Kasumi-1 (cell line): ENCODE measurements around the gene ALX1.
"Not testable (repeated sequence)": the region's sequence is repeated elsewhere in the genome, so short reads cannot be mapped to it uniquely, and the experiment has no call there.

Experiments
- DNase-seq, 2 experiments: peaks; one replicate each; lab custom pipeline; 2025; lab: John Stamatoyannopoulos, UW

Gene ALX1

DNA sequence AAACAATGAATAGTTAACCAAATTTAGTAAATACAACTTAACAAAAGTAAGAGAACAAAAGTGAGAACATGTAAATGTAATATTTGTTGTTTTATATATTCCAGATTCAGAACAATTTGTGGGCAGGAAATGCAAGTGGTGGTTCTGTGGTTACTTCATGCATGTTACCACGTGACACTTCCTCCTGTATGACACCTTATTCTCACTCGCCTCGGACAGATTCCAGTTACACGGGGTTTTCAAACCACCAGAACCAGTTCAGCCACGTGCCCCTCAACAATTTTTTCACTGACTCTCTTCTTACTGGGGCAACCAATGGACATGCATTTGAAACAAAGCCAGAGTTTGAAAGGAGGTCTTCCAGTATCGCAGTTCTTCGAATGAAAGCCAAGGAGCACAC is 21.0 kb downstream of the ALX1 start:
- no peak for DNase-seq

DNA sequence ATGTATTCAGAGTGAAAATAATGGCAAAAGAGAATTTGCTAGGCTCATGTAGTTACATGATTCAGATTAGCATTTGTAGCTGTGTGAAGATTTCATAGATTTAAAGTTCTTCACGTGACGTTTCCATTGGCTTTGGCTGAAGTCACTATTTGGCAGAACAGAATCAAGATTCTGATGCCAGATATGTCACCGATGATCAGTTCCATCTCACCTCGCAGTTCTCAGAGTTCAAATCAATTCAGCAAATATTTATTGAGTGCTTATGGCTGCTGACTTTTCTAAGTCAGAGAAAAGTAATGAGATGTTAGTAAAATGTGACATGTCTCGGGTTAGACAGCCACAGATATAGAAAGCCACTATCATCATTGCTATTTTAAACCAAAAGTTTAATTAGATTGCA is 28.4 kb downstream of the ALX1 start:
- DNase-seq: no peak

DNA sequence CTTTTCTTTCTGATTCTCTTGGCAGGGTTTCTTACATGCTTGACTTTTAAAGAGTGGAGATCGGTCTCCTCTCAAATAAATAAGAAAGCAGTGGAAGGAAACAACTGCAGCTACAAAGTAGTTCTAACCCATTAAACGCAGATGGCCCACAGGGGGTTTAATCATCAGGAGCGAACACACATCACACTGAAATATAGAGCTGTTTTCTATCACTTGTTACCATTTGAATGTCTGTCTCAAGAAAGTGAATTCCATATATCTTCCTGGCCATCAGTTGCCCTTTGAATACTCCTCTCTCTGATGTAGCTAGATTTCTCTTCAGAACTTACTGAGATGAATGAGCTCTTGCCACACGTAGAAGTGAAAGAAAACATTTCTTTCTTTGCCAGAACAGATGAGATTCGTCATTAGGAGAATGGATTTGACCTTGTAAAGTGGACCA is 29.1 kb downstream of the ALX1 start:
- DNase-seq: no peak

DNA sequence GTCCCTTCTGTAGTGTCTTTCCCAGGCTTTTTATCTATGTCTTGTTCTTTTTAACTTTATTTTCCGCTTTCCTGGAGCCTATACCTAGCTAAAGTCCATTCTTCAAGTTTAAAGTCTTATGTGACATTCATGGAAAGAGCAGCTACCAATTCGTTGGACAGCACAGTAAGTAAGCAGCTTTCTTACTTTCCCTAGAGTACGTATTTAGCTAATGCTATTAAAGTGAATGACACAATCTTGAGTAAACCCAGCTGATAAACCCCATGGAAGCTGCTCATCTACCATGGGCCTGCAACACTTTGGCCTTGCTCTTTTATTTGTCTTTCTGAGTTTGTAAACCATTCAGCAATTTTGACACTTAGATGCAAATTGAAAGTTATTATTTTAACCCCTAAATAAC is 30.0 kb downstream of the ALX1 start:
- no peak for DNase-seq

DNA sequence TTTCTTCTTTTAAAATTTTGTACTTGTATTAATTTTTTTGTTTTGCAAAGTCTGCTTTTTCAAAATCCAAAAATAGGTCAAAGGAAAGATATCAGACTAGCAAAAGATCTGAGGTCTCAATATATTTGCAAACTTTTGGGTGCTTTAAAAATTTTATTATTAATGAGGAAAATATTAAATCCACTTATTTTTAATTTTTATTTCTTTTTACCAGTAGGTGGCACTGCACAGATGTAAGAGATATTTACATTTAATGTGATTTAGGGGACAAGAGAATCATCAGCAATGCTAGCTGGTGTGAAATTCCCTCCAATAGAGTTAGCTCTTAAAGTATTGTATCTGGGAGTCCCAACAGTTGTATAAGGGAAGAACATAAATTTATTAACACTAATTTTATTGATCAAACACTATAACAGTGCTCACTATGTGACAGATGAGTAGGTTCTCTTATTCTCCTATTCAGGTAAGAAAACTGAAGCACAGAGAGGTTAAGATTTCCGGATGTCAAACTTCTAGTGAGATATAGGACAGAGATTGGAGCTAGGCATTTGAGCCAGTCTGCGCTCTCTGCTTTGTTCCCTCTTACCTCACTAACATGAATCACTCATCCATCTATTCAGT is 30.5 kb downstream of the ALX1 start:
- DNase-seq: peak in 1 of 2 experiments; percentile 33

DNA sequence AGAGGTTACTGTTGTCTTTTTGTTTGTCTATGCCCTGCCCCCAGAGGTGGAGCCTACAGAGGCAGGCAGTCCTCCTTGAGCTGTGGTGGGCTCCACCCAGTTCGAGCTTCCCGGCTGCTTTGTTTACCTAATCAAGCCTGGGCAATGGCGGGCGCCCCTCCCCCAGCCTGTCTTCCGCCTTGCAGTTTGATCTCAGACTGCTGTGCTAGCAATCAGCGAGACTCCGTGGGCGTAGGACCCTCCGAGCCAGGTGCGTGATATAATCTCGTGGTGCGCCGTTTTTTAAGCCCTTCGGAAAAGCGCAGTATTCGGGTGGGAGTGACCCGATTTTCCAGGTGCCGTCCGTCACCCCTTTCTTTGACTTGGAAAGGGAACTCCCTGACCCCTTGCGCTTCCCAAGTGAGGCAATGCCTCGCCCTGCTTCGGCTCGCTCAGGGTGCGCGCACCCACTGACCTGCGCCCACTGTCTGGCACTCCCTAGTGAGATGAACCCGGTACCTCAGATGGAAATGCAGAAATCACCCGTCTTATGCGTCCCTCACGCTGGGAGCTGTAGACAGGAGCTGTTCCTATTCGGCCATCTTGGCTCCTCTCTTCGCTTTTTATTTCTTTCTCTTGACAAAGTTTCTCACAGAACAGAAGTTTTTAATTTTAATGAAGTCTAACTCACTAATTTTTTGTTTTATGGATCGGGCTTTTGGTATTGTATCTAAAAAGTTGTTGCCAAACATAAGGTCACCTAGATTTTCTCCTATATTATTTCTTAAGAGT is 38.0 kb downstream of the ALX1 start:
- not testable (repeated sequence) for DNase-seq

DNA sequence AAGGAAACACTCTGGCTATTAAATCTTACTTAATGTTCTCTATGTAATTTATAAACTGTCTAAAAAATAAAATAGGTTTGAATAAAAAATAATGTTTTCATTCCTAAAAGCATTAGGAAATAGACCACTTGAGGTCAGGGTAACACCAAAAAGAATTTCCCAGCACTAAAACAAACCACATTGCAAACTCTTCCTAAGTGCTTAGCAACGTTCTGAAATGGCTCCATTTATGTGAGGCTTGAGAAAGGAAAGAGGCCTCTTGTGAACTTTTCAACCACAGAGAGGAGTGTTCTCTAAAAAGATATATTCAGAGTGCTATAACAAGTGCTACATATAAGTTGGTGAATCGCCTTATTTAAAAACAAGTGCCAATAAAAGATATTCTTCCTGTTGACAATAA is 42.7 kb downstream of the ALX1 start:
- peak; percentile 32 to 37 for DNase-seq

DNA sequence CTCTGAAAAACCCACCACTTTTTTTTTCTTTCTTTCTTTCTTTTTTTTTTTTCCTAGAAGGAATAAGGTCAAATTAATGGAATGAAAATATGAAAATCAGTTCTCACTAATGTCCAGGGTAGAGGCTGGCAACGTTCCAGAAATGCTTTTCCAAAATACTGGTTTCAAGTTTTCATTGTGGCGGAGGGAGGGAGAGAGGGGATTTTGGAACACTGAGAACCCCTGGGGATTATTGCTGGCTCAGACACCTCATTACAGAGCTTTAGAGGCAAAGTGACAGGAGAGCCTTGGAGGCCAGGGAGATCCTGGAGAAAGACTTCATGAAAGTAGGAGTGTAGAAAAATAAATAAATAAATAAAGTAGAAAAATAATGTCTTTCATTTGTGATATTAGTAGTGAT is 45.4 kb downstream of the ALX1 start:
- no peak for DNase-seq

DNA sequence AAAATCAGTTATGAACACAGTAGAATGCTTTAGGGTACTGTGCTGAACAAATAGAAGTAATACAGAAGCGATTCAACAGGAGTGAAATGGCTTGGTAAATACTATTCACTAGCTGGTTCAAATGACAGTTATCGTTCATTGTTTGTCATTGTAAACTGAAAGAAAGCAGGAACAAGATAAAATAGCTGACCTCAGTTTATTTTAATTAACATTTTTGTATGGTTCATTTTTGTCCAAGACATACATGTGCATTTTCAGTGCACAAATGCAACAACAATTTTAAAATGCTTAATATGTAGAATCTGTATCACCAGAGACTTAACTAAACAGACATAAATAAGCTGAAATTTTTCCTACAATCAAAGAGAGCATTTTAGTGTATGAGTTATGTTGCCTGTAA is 49.9 kb downstream of the ALX1 start:
- no peak for DNase-seq

DNA sequence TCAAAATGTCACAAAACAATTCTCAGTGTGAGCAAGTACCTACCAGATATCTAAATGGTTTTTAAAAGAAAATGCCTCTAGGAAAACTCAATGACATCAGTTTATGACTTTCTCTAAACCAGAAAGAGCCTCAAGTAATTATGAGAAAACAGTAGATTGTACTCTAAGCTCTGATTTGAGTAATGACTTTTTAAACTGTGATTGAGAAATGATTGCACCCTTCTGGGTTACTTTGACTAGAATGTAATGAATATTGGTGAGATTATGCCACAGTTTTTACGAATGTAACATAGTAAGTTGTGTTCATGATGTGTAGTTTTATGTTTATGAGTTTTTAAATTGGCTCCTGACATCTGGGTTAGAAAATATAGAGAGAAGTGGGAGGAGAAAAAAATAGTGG is 68.8 kb downstream of the ALX1 start:
- no peak for DNase-seq

DNA sequence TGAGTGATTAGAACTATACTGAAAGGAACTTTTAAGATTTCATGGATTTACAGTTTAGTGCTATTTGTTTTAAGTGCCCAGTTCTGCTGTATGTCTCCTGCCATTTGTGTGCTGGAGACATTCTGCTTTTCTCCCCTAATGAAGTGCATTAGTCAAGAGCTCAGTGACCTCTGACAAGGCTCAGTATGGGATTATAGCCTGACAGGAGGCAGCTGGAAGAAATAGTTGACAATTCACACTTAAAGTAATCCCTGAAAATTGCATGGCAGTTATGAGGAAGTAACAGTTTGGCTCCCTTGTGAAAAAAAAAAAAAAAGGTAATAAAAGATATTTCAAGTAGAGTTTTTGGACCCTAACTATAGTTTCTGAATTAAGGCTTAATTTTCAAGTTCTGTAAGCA is 70.3 kb downstream of the ALX1 start:
- no peak for DNase-seq
